Measurements from ENCODE around the gene JAZF1. TPM values are rescaled to one million over a fixed set of nuclear protein-coding genes. Genes with fewer than 3 reads are reported as not detected.

Gene JAZF1
- total and polyA plus RNA-seq, 9 of the 15 experiments (the other 6 are each of a cell fraction or from before 2014, with no cell fraction given): 0.04 to 0.64 (median 0.11) TPM; not detected in 3

DNA sequence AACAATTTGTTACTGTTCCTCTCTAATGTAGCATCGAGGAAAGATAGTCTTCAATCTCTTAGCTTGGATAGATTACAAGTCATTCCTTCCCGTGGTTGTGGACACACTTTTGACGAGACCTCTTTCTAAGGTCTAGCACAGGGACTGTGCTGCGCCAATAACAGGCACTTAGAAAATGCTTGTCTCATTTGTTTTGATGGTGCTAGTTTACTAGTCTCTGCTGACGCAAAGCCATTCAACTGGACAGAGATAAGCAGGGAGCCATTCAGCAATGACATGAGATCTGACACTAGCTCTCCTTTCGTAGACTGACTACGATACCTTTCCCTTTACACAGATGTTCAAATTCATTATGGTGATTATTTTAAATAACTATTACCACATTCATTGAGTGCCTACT, 6.4 kb upstream of the JAZF1 start:
- in situ Hi-C loops (cut with MboI): no loop called here
- POLR2A ChIA-PET: interaction anchor here (0.7 kb wide), 1 partner anchor 1768 kb away, joined by 3 read pairs; no protein-coding TSS in a partner anchor

DNA sequence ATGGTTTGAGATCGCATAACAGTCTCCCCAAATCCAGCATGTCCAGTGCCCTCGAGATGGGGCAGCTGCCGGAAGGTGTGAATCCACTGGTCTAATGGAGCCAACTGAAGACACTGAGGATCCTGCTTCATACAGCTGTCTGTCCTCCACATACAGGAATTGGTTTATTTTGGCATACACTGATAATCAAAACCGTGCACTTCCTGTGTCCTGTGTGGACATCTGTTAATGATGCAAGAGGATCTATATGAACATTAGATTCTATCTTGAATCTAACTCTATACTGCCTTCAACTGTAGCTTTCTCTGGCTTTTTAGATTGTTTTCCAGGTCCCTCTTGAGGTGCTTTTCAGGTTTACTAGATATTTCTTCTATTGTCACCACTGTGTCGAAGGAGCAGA, 3.0 kb upstream of the JAZF1 start:
- Histone ChIP-seq H4K20me1 (replicated peaks; ENCODE audit: control insufficient read depth, insufficient read depth, low read length) (no peaks in the 10 kb centered on the region; the same call in 1 of the 2 replicates), H3K36me3 (ENCODE audit: control insufficient read depth, insufficient read depth, low read length) (no peaks in the 10 kb centered on the region), H3K27me3 (ENCODE audit: control insufficient read depth in 2 of 2, insufficient read depth in 2 of 2, low read length in 2 of 2) (peaks cover 13 to 14% of the 10 kb centered on the region in 2 experiments; a peak in 4 of 5 replicates), H3K79me2 (ENCODE audit: control insufficient read depth, insufficient read depth, low read length) (no peaks in the 10 kb centered on the region), H3K4me3 (no peak overlapping the region), H3K4me1 (replicated peaks in 1 of 2; ENCODE audit: control insufficient read depth in 2 of 2, insufficient read depth in 2 of 2, low read length in 2 of 2) (peaks cover 0 to 11% of the 10 kb centered on the region in 2 experiments; a peak in 2 of 5 replicates), H3K9me1 (ENCODE audit: control insufficient read depth, insufficient read depth, low read length) (no peaks in the 10 kb centered on the region), H3K27ac (ENCODE audit: extremely low read depth, low read depth, low read length) (no peak overlapping the region), H3K9me3 (replicated peaks; ENCODE audit: control insufficient read depth, insufficient read depth, low read depth, low read length) (no peaks in the 10 kb centered on the region), H3K9ac (ENCODE audit: insufficient read depth in 1 of 2, low read depth in 2 of 2, low read length in 2 of 2) (no peak overlapping the region), H2AFZ (ENCODE audit: low read depth, low read length) (no peak overlapping the region), H3K4me2 (ENCODE audit: insufficient read depth, low read length) (no peak overlapping the region)
- intact Hi-C loops (cut with micrococcal nuclease) (no loop called here), in situ Hi-C loops (cut with MboI) (no loop called here)
- POLR2A ChIA-PET: no interaction called here
- FAIRE-seq: peak; percentile 48
- DNase-seq (ENCODE audit: extremely low read depth in 1 of 4, low spot score in 3 of 4): no peak
- no peak for ATAC-seq
- 0% methylated on average over 5 of the region's 5 CpGs for WGBS (ENCODE audit: insufficient coverage, low coverage, missing lambda C conversion rate)
- no peak for TF ChIP-seq NR2C1 (IDR thresholded peaks at IDR 0.05)
- no peak for TF ChIP-seq NR2C1 (tag; IDR thresholded peaks at IDR 0.05)
- no peak for TF ChIP-seq RNF2 (IDR thresholded peaks at IDR 0.05)
- no peak for TF ChIP-seq GABPB2 (CRISPR knock-in tag; conservative IDR thresholded peaks at IDR 0.05)
- TF ChIP-seq, protein P1, sequence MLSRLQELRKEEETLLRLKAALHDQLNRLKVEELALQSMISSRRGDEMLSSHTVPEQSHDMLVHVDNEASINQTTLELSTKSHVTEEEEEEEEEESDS (CRISPR knock-in tag; IDR thresholded peaks at IDR 0.05): no peak
- TF ChIP-seq, protein P2, sequence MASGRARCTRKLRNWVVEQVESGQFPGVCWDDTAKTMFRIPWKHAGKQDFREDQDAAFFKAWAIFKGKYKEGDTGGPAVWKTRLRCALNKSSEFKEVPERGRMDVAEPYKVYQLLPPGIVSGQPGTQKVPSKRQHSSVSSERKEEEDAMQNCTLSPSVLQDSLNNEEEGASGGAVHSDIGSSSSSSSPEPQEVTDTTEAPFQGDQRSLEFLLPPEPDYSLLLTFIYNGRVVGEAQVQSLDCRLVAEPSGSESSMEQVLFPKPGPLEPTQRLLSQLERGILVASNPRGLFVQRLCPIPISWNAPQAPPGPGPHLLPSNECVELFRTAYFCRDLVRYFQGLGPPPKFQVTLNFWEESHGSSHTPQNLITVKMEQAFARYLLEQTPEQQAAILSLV (tag; IDR thresholded peaks at IDR 0.05): no peak
- no peak for TF ChIP-seq ZNF551 (CRISPR knock-in tag; IDR thresholded peaks at IDR 0.05)
- CTCF ChIA-PET (ENCODE audit: low intra/inter-chr PET ratio): no interaction called here
- no TSS peak for BruUV-seq (replicated peaks)

More for the DNA sequence above, 6.4 kb upstream of the JAZF1 start:
- no peak for FAIRE-seq
- H3K9ac ChIP-seq (ENCODE audit: insufficient read depth in 1 of 2, low read depth in 2 of 2, low read length in 2 of 2): no peak overlapping the region
- TF ChIP-seq RFX1 (IDR thresholded peaks at IDR 0.05) (no peak), HMG20A (CRISPR knock-in tag; conservative IDR thresholded peaks at IDR 0.05) (no peak), CREM (IDR thresholded peaks at IDR 0.05; ENCODE audit: low read depth) (0 out of 2 replicates have a peak, but pooled peaks have one; percentile 6), ATF1 (CRISPR knock-in tag; IDR thresholded peaks at IDR 0.05) (no peak), ATF1 (tag; IDR thresholded peaks at IDR 0.05) (peak; percentile 66), ZNF12 (CRISPR knock-in tag; IDR thresholded peaks at IDR 0.05) (no peak), EWSR1 (IDR thresholded peaks at IDR 0.05; ENCODE audit: borderline replicate concordance, low read depth, partially characterized antibody) (no peak), POLR2G (IDR thresholded peaks at IDR 0.05; ENCODE audit: low read depth, low read length) (no peak)
- intact Hi-C loops (cut with micrococcal nuclease): no loop called here
- H3K36me3 ChIP-seq (ENCODE audit: control insufficient read depth, insufficient read depth, low read length): no peaks in the 10 kb centered on the region
- no TSS peak for BruUV-seq (replicated peaks)
- CTCF ChIA-PET (ENCODE audit: low intra/inter-chr PET ratio): no interaction called here
- no peak overlapping the region for H3K27ac ChIP-seq (ENCODE audit: extremely low read depth, low read depth, low read length)
- H2AFZ ChIP-seq (ENCODE audit: low read depth, low read length): no peak overlapping the region
- no peaks in the 10 kb centered on the region for H3K9me1 ChIP-seq (ENCODE audit: control insufficient read depth, insufficient read depth, low read length)
- no peaks in the 10 kb centered on the region for H3K79me2 ChIP-seq (ENCODE audit: control insufficient read depth, insufficient read depth, low read length)
- DNase-seq (ENCODE audit: extremely low read depth in 1 of 4, low spot score in 3 of 4): no peak
- no peak overlapping the region for H3K4me3 ChIP-seq
- H3K27me3 ChIP-seq (ENCODE audit: control insufficient read depth in 2 of 2, insufficient read depth in 2 of 2, low read length in 2 of 2): peaks cover 2 to 11% of the 10 kb centered on the region in 2 experiments; a peak in 3 of 5 replicates
- WGBS (ENCODE audit: insufficient coverage, low coverage, missing lambda C conversion rate): 2% methylated on average over 7 of the region's 7 CpGs
- no peak overlapping the region for H3K4me2 ChIP-seq (ENCODE audit: insufficient read depth, low read length)
- peak; percentile 67 for ATAC-seq
- H3K9me3 ChIP-seq (replicated peaks; ENCODE audit: control insufficient read depth, insufficient read depth, low read depth, low read length): no peaks in the 10 kb centered on the region
- no peaks in the 10 kb centered on the region for H4K20me1 ChIP-seq (replicated peaks; ENCODE audit: control insufficient read depth, insufficient read depth, low read length)
- H3K4me1 ChIP-seq (replicated peaks in 1 of 2; ENCODE audit: control insufficient read depth in 2 of 2, insufficient read depth in 2 of 2, low read length in 2 of 2): no peaks in the 10 kb centered on the region

Data from K562 (cell line).